Panc1 (cell line): ENCODE measurements around the gene DNAJB7.

Source experiments
- POLR2AphosphoS5 ChIP-seq: IDR thresholded peaks from 2 replicates; pipeline ENCODE4 v1.6.1; 2012; ENCODE audit warnings: mild to moderate bottlenecking, low read depth, low read length, moderate library complexity
- REST ChIP-seq, 2 experiments: IDR thresholded peaks; 2 replicates each; pipeline ENCODE4 v1.6.1; 2011 to 2012; ENCODE audit warnings: low read depth in 2 of 2, control low read depth in 1 of 2, low read length in 1 of 2, mild to moderate bottlenecking in 1 of 2, moderate library complexity in 1 of 2; ENCODE audit not compliant: insufficient read depth in 1 of 2
- SIN3A ChIP-seq: IDR thresholded peaks from 2 replicates; pipeline ENCODE4 v1.6.1; 2012; ENCODE audit warnings: low read depth, mild to moderate bottlenecking, low read length, moderate library complexity, borderline replicate concordance; ENCODE audit not compliant: insufficient read depth
- TCF7L2 ChIP-seq: IDR thresholded peaks from 2 replicates; pipeline ENCODE4 v1.6.1; 2011; ENCODE audit warnings: mild to moderate bottlenecking, low read depth, low read length, inconsistent platforms
- TF ChIP-seq, protein P1 (sequence below): fragments of 450-650 bp; IDR thresholded peaks from 2 replicates; pipeline ENCODE4 v1.5.1; 2017; ENCODE audit warnings: mild to moderate bottlenecking

DNA sequence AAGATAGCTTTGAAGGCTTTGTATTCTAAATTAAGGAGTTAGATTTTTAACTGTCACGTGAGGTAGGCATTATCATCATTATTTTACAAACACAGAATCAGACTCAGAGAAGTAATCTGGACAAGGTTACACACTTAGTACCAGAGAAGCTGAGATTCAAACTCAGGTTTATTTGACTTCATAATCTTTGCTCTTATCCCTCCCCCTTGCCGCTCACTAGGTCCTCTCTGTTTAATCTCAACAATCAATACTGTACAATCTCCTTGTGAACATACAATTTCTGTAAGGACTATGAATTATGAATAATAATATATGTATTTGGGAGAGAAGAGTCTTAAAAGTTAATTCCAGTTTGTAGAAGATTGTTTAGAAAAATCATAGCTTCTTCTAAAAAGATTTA, 5.2 kb upstream of the DNAJB7 start:
- TF ChIP-seq, protein P1, sequence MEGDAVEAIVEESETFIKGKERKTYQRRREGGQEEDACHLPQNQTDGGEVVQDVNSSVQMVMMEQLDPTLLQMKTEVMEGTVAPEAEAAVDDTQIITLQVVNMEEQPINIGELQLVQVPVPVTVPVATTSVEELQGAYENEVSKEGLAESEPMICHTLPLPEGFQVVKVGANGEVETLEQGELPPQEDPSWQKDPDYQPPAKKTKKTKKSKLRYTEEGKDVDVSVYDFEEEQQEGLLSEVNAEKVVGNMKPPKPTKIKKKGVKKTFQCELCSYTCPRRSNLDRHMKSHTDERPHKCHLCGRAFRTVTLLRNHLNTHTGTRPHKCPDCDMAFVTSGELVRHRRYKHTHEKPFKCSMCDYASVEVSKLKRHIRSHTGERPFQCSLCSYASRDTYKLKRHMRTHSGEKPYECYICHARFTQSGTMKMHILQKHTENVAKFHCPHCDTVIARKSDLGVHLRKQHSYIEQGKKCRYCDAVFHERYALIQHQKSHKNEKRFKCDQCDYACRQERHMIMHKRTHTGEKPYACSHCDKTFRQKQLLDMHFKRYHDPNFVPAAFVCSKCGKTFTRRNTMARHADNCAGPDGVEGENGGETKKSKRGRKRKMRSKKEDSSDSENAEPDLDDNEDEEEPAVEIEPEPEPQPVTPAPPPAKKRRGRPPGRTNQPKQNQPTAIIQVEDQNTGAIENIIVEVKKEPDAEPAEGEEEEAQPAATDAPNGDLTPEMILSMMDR: no peak
- TF ChIP-seq TCF7L2 (no peak), POLR2AphosphoS5 (no peak), SIN3A (no peak), REST (IDR thresholded peaks at IDR 0.05; ENCODE audit: insufficient read depth in 1 of 2, low read depth in 2 of 2, low read length in 1 of 2) (no peak)
